KOPT-K1 (cell line): ENCODE results near the gene BORCS8.
"Not testable (repeated sequence)": the region's sequence is repeated elsewhere in the genome, so short reads cannot be mapped to it uniquely, and the experiment has no call there.

Experiments
- H3K27ac ChIP-seq: fragments of 200-600 bp; sonication (generic); 2 replicates; pipeline ENCODE4 v1.5.1; 2016; ENCODE audit warnings: antibody characterized with exemption, mild to moderate bottlenecking, low read depth, low read length; ENCODE audit not compliant: poor library complexity, severe bottlenecking
- H3K36me3 ChIP-seq: fragments of 200-600 bp; sonication (generic); 2 replicates; pipeline ENCODE4 v1.5.1; 2017; ENCODE audit warnings: antibody characterized with exemption, mild to moderate bottlenecking, low read length, moderate library complexity; ENCODE audit not compliant: insufficient read depth
- H3K9me3 ChIP-seq: fragments of 200-600 bp; sonication (generic); 2 replicates; pipeline ENCODE4 v1.5.1; 2017; ENCODE audit warnings: antibody characterized with exemption, low read length, mild to moderate bottlenecking; ENCODE audit not compliant: insufficient read depth, poor library complexity, severe bottlenecking

The BORCS8 gene

DNA sequence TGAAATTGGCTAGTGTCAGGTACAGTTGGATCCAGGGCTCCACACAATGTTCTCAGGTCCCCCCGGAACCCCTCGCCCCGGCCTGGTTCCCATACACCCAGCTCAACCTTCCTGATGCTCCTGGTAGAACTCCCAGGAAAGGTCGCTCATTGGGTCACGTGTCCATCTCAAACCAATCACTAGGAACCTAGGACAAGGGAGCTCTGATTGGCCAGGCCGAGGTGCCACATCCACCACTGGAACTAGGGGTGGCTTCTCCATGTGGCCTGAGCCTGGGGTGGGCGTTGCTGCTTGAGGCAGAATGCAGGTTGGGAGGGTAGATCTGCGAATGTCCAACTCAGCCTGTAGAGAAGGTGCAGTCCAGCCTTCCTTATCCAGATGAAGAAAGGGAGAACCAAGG is 15.0 kb downstream of the BORCS8 start:
- Histone ChIP-seq H3K36me3 (peaks cover 37% of the 10 kb centered on the region), H3K9me3 (no peaks in the 10 kb centered on the region), H3K27ac (no peak overlapping the region)

DNA sequence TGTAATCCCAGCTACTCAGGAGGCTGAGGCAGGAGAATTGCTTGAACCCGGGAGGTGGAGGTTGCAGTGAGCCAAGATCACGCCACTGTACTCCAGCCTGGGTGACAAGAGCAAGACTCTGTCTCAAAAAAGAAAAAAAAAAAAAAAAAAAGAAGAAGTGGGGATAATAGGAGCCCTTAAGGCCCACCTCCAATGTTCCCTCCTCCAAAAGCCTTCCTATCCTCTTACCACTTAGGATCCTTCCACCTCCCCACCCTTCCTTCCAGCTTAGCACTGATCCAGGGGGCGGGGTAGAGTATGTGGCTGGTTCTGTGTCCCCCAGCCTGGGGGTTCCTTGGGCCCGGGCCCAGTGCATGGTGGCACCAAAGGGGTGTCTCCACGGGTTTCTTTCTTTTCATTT is 18.7 kb downstream of the BORCS8 start:
- H3K27ac ChIP-seq, H3K9me3 ChIP-seq: not testable (repeated sequence)
- H3K36me3 ChIP-seq = peaks cover 15% of the 10 kb centered on the region

DNA sequence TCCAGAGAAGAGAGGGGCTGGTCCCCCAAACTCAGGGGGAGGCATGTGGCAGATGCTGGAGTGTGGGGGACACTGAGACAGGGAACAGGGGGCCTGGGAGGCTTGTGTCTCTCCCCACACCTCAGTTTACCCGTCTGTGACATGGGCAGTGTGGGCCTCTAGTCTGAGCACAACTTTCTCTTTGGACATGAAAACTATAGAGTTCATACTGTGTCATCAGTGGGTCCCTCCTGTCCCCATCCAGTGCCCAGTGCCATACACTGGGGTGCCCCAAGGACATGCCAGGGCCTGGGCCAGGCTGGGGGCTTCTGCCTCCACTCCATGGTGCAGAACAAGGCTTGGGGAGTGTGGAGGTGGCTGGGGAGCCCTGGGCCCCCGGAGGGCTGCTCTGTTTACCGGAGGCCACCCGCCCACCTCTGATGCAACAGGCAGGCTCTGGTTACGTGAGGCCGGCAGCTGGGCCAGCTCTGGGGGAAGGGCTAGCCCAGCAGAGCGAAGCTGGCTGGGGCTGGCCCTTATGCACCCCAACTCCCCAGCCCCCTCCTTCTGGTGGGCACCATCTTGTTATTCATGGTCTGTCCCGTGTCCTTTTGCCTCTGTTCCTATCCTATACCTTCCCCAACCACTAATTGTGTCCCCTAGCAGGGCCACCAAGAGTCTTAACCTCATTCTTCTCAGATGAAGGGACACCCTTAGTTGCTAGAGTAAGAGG is 20.0 kb downstream of the BORCS8 start:
- Histone ChIP-seq H3K27ac (no peak overlapping the region), H3K36me3 (peaks cover 9% of the 10 kb centered on the region), H3K9me3 (no peaks in the 10 kb centered on the region)

DNA sequence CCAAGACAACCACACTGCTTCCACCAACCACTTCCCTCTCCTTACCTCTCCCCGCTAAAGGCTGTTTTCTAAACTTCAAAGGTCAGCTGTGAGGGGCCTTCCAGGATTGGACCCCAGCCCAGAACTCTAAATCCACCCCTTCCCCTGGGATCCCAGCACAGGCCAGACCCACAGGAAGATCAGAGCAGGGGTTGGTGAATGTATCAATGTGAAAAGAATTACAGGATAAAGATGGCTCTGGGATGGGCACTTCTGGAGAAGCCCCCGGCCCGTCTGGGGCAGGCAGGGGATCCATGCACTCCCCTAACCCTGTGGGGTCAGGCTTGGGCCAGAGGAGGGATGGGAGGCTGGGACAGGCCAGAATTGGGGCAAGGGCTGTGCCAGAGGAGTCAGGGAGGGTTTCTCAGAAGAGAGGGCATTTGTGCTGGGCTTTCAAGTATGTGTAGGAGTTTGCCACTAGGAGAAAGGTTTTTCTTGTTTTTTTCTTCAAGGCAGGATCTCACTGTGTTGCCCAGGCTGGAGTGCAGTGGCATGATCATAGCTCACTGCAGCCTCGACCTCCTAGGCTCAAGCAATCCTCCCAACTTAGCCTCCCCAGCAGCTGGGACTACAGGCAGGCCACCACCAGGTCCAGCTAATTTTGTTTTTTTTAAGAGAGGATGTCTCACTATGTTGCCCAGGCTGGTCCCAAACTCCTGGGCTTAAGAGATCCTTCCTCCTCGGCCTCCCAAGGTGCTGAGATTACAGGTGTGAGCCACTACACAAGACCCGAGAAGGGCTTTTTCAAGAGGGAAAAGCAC is 20.9 kb downstream of the BORCS8 start:
- no peaks in the 10 kb centered on the region for H3K9me3 ChIP-seq
- no peak overlapping the region for H3K27ac ChIP-seq
- peaks cover 1% of the 10 kb centered on the region; the same call in 1 of the 2 replicates for H3K36me3 ChIP-seq

DNA sequence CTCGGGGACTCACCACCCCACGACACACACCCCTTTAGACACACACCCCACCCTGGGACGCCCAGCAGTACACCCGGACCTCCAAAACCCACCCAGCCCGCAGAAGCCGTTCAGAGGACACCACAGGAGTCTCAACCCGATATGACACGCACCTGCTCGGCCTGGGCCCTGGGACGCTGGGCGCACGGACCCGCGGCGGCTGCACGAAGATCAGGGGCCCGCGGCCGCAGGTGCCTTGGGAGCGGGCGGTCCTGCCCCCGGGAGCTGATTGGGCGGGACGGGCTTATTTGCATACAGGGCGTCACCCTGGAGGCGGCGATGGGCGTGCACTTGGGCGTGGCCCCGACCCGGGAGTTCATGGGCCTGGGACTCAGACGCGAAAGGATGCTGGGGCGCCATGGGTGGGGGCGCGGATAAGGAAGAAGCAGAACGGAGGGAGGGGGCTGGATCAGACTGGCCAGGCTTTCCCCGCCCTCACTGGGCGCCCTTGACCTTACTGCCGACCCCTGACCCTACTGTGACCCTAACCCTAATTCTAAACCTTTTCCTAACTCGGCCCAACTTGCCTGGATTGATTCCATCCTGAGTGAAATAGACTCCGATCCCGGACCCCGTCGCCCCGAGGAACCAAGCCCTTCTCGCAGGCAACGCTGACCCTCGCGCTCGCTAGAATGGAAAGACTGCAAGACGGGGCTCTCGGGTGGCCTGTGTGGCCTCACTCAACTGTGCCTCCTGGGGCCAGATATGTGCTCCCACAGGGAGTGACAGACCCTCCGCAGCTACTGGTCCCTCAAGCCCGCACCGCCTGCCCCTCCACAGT is 21.7 kb downstream of the BORCS8 start, which contains the start of gene MEF2B:
TSS of gene MEF2B (minus strand) at position 211 of the 820 bp plus-strand sequence. CDS start 19,528 bp downstream, outside the sequence.
- H3K9me3 ChIP-seq = no peaks in the 10 kb centered on the region
- no peak within 1 kb of the TSS for H3K27ac ChIP-seq
- no peaks in the 10 kb centered on the region for H3K36me3 ChIP-seq

DNA sequence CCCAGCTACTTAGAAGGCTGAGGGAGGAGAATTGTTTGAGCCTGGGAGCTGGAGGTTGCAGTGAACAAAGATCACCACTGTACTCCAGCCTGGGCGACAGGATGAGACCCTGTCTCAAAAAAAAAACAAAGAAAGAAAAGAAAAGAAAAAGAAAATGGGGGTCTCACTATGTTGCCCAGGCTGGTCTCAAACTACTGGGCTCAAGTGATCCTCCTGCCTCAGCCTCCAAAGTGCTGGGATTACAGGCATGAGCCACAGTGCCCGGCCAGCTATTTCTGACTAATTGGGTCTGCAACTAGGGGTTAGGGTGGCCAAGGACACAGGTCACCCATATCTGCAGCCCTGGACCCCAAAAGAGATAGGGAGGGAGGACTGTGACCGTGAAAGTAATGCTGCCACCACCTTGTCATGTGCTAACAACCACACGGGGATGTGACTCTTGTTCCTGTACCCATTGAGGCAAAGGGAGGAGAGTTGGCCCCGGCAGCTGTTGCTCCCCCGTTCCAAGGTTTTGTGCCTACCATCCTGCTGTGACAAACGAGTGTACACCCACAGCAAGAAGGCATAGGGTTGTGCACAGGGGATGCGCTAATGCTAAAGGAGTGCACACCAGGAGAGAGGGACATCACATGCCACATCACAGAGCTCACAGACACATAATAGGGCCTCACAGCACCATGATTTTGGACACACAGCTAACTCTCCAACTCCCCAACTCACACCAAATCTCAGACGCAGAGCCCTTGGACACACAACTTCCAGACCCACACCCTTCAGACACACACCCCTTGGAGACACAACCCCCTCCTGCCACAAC is 22.5 kb downstream of the BORCS8 start:
- H3K36me3 ChIP-seq = no peaks in the 10 kb centered on the region
- H3K27ac ChIP-seq = no peak overlapping the region
- no peaks in the 10 kb centered on the region for H3K9me3 ChIP-seq

DNA sequence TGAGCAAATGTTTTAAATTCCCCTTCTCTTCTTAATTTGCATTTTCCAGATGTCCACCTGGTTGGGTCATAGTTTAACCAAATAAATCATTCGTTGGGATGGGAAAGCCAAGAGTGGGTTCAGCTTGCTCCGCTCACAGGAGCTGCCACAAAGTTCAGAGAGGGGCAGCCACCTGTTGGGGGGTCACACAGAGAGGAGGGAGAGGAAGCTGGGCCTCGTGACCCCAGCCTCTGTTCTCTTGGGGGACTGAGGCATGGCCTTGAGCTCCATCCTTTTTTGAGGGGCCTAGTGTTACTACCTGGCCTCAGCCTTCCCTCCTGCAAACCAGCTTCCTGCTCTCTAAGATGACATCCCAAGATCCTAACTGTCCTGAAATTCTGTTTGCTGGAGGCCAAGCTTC is 24.3 kb downstream of the BORCS8 start:
- Histone ChIP-seq H3K36me3 (no peaks in the 10 kb centered on the region), H3K9me3 (no peaks in the 10 kb centered on the region), H3K27ac (no peak overlapping the region)

DNA sequence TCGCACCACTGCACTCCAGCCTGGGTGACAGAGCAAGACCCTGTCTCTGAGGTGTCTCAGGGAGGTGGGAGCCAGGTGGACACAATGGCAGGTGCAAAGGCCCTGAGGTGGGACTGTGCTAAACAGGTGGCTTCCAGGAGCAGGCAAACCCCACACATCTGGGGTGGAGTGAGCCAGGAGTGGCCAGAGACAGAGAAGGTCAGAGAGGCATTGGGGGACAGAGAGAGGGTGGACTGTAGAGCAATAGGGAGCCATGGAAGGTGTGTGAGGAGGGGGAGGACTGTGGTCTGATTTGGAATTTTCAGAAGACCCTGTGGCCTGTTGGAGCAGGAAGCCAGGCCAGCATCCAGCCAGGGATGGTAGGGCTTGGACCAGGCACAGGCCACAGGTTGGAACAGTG is 26.6 kb downstream of the BORCS8 start:
- no peaks in the 10 kb centered on the region for H3K36me3 ChIP-seq
- H3K27ac ChIP-seq = no peak overlapping the region
- H3K9me3 ChIP-seq = no peaks in the 10 kb centered on the region

DNA sequence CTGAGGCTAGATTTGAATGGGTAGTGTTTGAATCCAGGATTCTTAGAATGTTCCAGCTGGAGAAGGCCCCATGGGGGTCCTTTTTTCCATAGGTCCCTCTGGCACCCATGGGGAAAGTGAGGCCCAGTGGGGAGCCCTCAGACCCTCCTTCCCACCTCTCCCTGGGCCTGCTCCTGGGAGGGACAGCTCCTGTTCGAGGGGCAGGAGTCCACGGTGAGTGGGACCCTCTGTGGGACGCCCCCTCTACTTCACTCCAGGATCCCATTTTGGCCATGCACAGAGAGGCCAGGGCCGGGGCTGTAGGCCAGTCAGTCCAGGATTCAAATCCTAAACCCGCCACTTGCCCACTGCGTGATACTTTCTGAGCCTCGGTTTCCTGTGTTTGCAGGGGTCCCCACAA is 29.5 kb downstream of the BORCS8 start:
- no peak overlapping the region for H3K27ac ChIP-seq
- no peaks in the 10 kb centered on the region for H3K9me3 ChIP-seq
- H3K36me3 ChIP-seq = no peaks in the 10 kb centered on the region

DNA sequence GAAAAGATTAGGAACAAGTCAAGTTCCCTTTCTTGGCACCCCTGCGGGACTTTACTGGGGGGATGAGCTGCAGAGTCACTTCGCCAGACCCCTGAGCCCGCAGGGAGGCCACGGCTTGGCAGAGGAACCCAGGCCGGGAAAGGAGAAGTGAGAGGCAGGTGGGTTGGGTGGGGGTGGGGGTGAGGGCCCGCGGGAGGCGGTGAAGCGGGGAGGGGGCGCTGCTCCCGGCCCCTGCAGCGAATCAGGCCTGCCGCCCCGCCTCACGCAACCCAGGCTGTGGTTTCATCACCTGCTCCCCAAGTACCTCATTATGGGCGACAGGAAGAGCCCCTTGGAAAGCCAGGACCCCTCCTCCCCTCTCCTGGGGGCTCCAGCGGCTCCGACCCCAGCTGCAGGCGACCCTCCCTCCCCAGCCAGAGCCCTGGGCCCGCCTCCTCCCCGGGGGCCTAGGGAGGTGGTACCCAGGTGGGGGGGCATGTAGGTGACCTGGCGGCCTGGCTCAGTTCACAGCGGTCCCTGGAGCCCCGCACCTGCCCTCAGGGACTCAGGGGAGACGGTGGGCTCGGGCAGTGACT is 31.4 kb downstream of the BORCS8 start:
- no peak overlapping the region for H3K27ac ChIP-seq
- H3K36me3 ChIP-seq = no peaks in the 10 kb centered on the region
- no peaks in the 10 kb centered on the region for H3K9me3 ChIP-seq

DNA sequence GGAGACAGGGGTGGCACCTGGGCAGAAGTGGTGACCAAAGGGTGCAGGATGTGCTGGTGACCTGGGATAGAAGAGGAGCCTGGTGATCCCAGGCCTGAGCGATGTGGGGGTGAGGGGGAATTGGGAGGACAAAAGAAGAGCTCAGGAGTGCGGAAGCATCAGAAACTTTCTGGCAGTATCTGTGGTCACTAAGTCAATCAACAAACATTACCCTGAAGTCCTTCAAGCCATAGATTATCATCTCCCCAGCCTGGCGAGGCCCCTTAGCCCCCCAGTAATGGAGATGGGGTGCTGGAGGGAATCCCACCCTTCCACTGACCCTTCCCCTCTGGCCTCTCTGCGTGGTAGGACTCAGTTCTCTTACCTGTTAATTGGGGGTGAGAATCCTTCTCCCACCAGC is 32.4 kb downstream of the BORCS8 start:
- Histone ChIP-seq H3K9me3 (no peaks in the 10 kb centered on the region), H3K36me3 (no peaks in the 10 kb centered on the region), H3K27ac (no peak overlapping the region)

DNA sequence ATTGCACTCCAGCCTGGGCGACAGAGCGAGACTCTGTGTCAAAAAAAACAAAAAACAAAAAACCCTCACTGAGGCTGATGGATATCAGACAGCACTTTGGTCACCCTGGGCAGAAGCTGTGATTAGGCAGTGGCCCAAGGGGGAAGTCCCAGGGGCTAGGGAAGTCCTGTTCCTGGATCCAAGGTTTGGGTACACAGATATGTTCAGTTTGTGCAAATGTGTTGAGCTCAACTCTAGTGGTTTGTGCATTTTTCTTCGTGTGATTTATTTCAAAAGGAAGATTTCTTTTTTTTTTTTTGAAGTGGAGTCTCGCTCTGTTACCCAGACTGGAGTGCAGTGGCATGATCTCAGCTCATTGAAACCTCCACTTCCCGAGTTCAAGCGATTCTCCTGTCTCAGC is 34.1 kb downstream of the BORCS8 start:
- Histone ChIP-seq H3K27ac (no peak overlapping the region), H3K36me3 (no peaks in the 10 kb centered on the region), H3K9me3 (no peaks in the 10 kb centered on the region)

DNA sequence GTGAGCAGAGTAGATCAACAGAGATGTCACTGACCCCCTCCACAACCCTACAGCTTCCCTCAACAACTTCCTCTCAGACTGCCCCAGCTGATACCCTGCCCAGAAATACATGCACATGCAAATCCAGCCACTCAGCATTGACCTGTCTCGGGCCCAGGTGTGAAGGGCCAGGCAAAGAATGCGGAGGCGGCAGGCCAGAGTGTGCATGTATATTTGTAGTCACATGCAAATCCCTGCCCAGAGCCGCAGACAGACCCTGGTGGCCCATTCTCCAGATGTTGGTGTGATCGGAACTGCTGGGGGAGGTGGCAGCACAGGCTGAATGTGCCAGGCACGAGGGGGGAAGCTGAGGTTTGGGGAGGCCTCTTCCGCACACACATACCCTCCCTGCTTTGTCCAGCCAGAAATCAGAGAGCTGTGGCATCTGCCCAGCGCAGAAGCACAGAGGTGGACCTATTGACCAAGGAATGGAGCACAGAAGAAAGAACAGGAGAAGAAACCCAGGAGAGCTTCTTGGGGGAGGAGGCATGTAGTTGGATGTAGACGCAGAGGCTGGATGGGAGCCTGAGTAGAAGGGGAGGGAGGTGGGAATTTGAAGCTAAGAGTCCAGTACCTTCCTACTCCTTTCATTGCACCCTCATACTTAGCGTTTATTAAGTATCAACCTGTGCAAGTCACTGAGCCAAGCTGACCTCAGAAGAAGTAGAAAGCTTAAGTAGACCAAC is 36.3 kb downstream of the BORCS8 start:
- H3K27ac ChIP-seq = no peak overlapping the region
- no peaks in the 10 kb centered on the region for H3K9me3 ChIP-seq
- H3K36me3 ChIP-seq = no peaks in the 10 kb centered on the region
